AG04449 (cell line): Measurements from ENCODE around the gene PCDHB9.
"Not testable (repeated sequence)": the region's sequence is repeated elsewhere in the genome, so short reads cannot be mapped to it uniquely, and the experiment has no call there.

ENCODE experiments used
- CTCF ChIA-PET: fragments of 350-600 bp; formaldehyde crosslinking; extraction: SDS; loops from one replicate; lab custom pipeline; 2021; ENCODE audit warnings: antibody characterized with exemption; lab: Yijun Ruan, JAX
- POLR2A ChIA-PET: fragments of 400-600, 350-600 bp; formaldehyde crosslinking; extraction: SDS; loops from one replicate; lab custom pipeline; 2020; ENCODE audit warnings: antibody characterized with exemption, inconsistent platforms; lab: Yijun Ruan, JAX
- DNase-seq: peaks from one replicate; pipeline ENCODE4 v3.0.0-alpha.2; 2010; ENCODE audit warnings: low read depth, low spot score
- H3K4me3 ChIP-seq: 2 replicates; pipeline ENCODE4 v1.5.1; 2011; ENCODE audit warnings: low read depth, mild to moderate bottlenecking, control low read depth, low read length
- CTCF ChIP-seq: IDR thresholded peaks from one replicate; pipeline ENCODE4 v1.5.1; 2011; ENCODE audit warnings: mild to moderate bottlenecking, moderate library complexity, low read length, control low read depth, inconsistent platforms; ENCODE audit not compliant: insufficient read depth; ENCODE audit errors: missing control alignments

The PCDHB9 gene

GRCh38 chr5:141186897-141187512, at the start of gene PCDHB9:
Gene PCDHB9, plus strand, starts transcription at chr5:141187161. Its CDS starts 158 bp downstream, at chr5:141187319.
- TF ChIP-seq CTCF = peak; percentile 0
- POLR2A ChIA-PET = no interaction called here
- no peak within 1 kb of the TSS for H3K4me3 ChIP-seq
- no peak for DNase-seq
- CTCF ChIA-PET = interaction anchor here (0.7 to 1.6 kb wide), 3 partner anchors 10 to 377 kb away, joined by 4 to 5 read pairs (median 5); no protein-coding TSS in a partner anchor

GRCh38 chr5:141137346-141137745, 49.6 kb upstream of the PCDHB9 start:
- CTCF ChIA-PET, DNase-seq, POLR2A ChIA-PET, H3K4me3 ChIP-seq: not testable (repeated sequence)

- no peak for DNase-seq
- POLR2A ChIA-PET = no interaction called here
- CTCF ChIA-PET = interaction anchor here (1.0 to 1.9 kb wide), 4 partner anchors 23 to 417 kb away, joined by 5 to 10 read pairs (median 6); partner anchors contain the start of gene PCDHB7
- H3K4me3 ChIP-seq = no peak within 1 kb of the TSS; the same call in 1 of the 2 replicates
- TF ChIP-seq CTCF = no peak
Observed at GRCh38 chr5:141149812-141150211, 37.1 kb upstream of the PCDHB9 start, which contains the start of gene PCDHB6. Gene PCDHB6, plus strand, starts transcription at chr5:141150057. Its CDS starts 201 bp downstream, at chr5:141150258.

- ChIA-PET POLR2A (no interaction called here), CTCF (interaction anchor here (1.0 to 1.9 kb wide), 4 partner anchors 22 to 417 kb away, joined by 5 to 10 read pairs (median 6); partner anchors contain the start of gene PCDHB7)
Observed at GRCh38 chr5:141150224-141150992, 36.6 kb upstream of the PCDHB9 start.

GRCh38 chr5:141150993-141151325, 36.0 kb upstream of the PCDHB9 start:
- DNase-seq = no peak
- H3K4me3 ChIP-seq = no peak overlapping the region
- ChIA-PET CTCF (interaction anchor here (1.3 to 1.9 kb wide), 2 partner anchors 413 to 416 kb away, joined by 7 to 10 read pairs; no protein-coding TSS in a partner anchor), POLR2A (no interaction called here)
- TF ChIP-seq CTCF = no peak

More at GRCh38 chr5:141150224-141150992, 36.6 kb upstream of the PCDHB9 start:
- no peak for TF ChIP-seq CTCF
- H3K4me3 ChIP-seq = no peak overlapping the region; the same call in 1 of the 2 replicates
- no peak for DNase-seq

- POLR2A ChIA-PET, H3K4me3 ChIP-seq, DNase-seq, CTCF ChIA-PET: not testable (repeated sequence)
Observed at GRCh38 chr5:141151632-141152031, 35.3 kb upstream of the PCDHB9 start.

- DNase-seq, POLR2A ChIA-PET, H3K4me3 ChIP-seq, CTCF ChIA-PET: not testable (repeated sequence)
Observed at GRCh38 chr5:141152096-141152495, 34.9 kb upstream of the PCDHB9 start.
